ACHN (cell line): ENCODE results near the gene MYBPC3.

Experiments
- DNase-seq: peaks from one replicate; pipeline ENCODE4 v3.0.0-alpha.2; 2015
- in situ Hi-C: cut with HindIII; loops from 2 replicates; pipeline ENCODE4 v1.10.0; 2017; ENCODE audit warnings: low sequenced_read_pairs, low pct_ligation_motif_present, low pct_unique_long_range_greater_than_20kb

MYBPC3 gene

GRCh38 chr11:47299078-47299477 is 53.4 kb downstream of the MYBPC3 start:
- in situ Hi-C loops = no loop called here

GRCh38 chr11:47296045-47296444 is 56.5 kb downstream of the MYBPC3 start:
- DNase-seq = no peak
- in situ Hi-C loops = no loop called here

More at GRCh38 chr11:47299078-47299477, 53.4 kb downstream of the MYBPC3 start:
- no peak for DNase-seq

DNA sequence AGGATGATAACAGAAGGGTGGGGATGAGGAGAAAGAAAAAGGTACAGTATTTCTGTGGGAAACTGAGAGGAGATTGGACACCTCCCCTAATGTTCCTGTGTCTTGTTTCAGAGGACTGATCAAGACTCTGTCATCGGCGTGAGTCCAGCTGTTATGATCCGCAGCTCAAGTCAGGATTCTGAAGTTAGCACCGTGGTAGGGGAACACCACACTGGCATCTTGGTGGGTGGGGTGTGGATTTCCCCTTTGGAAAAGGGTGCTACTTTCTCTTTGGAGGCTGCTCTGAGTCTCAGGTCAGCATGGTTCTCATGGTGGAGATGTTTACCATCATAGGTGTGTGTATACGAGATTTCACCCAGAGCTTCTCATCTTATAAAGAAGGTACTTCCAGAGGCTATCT is 57.1 kb downstream of the MYBPC3 start:
- in situ Hi-C loops = no loop called here

GRCh38 chr11:47289856-47290255 is 62.6 kb downstream of the MYBPC3 start:
- DNase-seq = no peak
- in situ Hi-C loops = no loop called here

More for the DNA sequence above, 57.1 kb downstream of the MYBPC3 start:
- DNase-seq = no peak

- DNase-seq = no peak
- in situ Hi-C loops = no loop called here
These were observed 64.4 kb downstream of the MYBPC3 start for GRCh38 chr11:47288066-47288465.

GRCh38 chr11:47285969-47286770 is 66.3 kb downstream of the MYBPC3 start:
- DNase-seq = no peak
- in situ Hi-C loops = no loop called here

DNA sequence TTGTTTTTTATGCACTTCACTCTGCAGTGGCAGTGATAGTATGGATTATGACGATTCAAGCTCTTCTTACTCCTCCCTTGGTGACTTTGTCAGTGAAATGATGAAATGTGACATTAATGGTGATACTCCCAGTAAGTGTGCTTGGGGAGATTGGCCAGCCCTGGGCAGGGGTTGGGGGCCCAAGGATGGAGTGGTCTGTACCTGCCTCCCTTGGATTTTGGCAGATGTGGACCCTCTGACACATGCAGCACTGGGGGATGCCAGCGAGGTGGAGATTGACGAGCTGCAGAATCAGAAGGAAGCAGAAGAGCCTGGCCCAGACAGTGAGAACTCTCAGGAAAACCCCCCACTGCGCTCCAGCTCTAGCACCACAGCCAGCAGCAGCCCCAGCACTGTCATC is 68.4 kb downstream of the MYBPC3 start:
- in situ Hi-C loops = no loop called here
- DNase-seq = no peak

- in situ Hi-C loops = no loop called here
- no peak for DNase-seq
These were observed 70.0 kb downstream of the MYBPC3 start for GRCh38 chr11:47282462-47282861.
